ENCODE results near the gene NAA30. TPM values are rescaled to one million over a fixed set of nuclear protein-coding genes. Genes with fewer than 3 reads are reported as not detected.

Gene NAA30
- total and polyA plus RNA-seq, 2 of the 8 experiments (the other 6 are each of a cell fraction or from before 2014, with no cell fraction given) = 4.2 to 21.9 TPM

DNA sequence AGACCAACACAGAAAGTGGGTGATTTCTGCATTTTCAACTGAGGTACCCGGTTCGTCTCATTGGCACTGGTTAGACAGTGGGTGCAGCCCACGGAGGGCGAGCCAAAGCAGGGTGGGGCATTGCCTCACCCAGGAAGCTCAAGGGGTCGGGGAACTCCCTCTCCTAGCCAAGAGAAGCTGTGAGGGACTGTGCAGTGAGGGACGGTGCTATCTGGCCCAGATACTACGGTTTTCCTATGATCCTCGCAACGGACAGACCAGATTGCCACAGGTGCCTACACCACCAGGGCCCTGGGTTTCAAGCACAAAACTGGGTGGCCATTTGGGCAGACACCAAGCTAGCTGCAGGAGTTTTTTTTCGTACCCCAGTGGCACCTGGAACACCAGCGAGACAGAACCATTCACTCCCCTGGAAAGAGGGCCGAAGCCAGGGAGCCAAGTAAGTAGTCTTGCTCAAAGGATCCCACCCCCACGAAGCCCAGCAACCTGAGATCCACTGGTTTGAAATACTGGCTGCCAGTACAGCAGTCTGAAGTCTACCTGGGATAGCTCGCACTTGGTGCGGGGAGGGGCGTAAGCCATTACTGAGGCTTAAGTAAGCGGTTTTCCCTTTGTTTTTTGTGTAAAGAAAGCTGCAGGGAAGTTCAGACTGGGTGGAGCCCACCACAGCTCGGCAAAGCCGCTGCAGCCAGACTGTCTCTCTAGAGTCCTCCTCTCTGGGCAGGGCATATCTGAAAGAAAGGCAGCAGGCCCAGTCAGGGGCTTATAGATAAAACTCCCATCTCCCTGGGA is 25.5 kb upstream of the NAA30 start (continued):
- TF ChIP-seq, protein P1, sequence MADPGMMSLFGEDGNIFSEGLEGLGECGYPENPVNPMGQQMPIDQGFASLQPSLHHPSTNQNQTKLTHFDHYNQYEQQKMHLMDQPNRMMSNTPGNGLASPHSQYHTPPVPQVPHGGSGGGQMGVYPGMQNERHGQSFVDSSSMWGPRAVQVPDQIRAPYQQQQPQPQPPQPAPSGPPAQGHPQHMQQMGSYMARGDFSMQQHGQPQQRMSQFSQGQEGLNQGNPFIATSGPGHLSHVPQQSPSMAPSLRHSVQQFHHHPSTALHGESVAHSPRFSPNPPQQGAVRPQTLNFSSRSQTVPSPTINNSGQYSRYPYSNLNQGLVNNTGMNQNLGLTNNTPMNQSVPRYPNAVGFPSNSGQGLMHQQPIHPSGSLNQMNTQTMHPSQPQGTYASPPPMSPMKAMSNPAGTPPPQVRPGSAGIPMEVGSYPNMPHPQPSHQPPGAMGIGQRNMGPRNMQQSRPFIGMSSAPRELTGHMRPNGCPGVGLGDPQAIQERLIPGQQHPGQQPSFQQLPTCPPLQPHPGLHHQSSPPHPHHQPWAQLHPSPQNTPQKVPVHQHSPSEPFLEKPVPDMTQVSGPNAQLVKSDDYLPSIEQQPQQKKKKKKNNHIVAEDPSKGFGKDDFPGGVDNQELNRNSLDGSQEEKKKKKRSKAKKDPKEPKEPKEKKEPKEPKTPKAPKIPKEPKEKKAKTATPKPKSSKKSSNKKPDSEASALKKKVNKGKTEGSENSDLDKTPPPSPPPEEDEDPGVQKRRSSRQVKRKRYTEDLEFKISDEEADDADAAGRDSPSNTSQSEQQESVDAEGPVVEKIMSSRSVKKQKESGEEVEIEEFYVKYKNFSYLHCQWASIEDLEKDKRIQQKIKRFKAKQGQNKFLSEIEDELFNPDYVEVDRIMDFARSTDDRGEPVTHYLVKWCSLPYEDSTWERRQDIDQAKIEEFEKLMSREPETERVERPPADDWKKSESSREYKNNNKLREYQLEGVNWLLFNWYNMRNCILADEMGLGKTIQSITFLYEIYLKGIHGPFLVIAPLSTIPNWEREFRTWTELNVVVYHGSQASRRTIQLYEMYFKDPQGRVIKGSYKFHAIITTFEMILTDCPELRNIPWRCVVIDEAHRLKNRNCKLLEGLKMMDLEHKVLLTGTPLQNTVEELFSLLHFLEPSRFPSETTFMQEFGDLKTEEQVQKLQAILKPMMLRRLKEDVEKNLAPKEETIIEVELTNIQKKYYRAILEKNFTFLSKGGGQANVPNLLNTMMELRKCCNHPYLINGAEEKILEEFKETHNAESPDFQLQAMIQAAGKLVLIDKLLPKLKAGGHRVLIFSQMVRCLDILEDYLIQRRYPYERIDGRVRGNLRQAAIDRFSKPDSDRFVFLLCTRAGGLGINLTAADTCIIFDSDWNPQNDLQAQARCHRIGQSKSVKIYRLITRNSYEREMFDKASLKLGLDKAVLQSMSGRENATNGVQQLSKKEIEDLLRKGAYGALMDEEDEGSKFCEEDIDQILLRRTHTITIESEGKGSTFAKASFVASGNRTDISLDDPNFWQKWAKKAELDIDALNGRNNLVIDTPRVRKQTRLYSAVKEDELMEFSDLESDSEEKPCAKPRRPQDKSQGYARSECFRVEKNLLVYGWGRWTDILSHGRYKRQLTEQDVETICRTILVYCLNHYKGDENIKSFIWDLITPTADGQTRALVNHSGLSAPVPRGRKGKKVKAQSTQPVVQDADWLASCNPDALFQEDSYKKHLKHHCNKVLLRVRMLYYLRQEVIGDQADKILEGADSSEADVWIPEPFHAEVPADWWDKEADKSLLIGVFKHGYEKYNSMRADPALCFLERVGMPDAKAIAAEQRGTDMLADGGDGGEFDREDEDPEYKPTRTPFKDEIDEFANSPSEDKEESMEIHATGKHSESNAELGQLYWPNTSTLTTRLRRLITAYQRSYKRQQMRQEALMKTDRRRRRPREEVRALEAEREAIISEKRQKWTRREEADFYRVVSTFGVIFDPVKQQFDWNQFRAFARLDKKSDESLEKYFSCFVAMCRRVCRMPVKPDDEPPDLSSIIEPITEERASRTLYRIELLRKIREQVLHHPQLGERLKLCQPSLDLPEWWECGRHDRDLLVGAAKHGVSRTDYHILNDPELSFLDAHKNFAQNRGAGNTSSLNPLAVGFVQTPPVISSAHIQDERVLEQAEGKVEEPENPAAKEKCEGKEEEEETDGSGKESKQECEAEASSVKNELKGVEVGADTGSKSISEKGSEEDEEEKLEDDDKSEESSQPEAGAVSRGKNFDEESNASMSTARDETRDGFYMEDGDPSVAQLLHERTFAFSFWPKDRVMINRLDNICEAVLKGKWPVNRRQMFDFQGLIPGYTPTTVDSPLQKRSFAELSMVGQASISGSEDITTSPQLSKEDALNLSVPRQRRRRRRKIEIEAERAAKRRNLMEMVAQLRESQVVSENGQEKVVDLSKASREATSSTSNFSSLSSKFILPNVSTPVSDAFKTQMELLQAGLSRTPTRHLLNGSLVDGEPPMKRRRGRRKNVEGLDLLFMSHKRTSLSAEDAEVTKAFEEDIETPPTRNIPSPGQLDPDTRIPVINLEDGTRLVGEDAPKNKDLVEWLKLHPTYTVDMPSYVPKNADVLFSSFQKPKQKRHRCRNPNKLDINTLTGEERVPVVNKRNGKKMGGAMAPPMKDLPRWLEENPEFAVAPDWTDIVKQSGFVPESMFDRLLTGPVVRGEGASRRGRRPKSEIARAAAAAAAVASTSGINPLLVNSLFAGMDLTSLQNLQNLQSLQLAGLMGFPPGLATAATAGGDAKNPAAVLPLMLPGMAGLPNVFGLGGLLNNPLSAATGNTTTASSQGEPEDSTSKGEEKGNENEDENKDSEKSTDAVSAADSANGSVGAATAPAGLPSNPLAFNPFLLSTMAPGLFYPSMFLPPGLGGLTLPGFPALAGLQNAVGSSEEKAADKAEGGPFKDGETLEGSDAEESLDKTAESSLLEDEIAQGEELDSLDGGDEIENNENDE (IDR thresholded peaks at IDR 0.05; ENCODE audit: insufficient replicate concordance, low read length) = no peak
- TF ChIP-seq TAF7 (optimal IDR thresholded peaks at IDR 0.05; ENCODE audit: borderline replicate concordance, low read depth, low read length) (no peak), TEAD4 (IDR thresholded peaks at IDR 0.05; ENCODE audit: low read depth, low read length) (no peak), POLR2A (IDR thresholded peaks at IDR 0.05; ENCODE audit: control extremely low read depth in 1 of 2, low read depth in 2 of 2, low read length in 2 of 2) (no peak), POU5F1 (IDR thresholded peaks at IDR 0.05; ENCODE audit: low read depth, low read length) (no peak), KDM5A (IDR thresholded peaks at IDR 0.05; ENCODE audit: low read length) (no peak), RFX5 (IDR thresholded peaks at IDR 0.05; ENCODE audit: borderline replicate concordance, low read depth, low read length) (no peak), SP4 (IDR thresholded peaks at IDR 0.05; ENCODE audit: low read length) (no peak), TCF12 (IDR thresholded peaks at IDR 0.05; ENCODE audit: low read depth, low read length) (no peak), BCL11A (IDR thresholded peaks at IDR 0.05; ENCODE audit: low read depth in 2 of 2, low read length in 2 of 2) (no peak), KDM4A (IDR thresholded peaks at IDR 0.05; ENCODE audit: low read depth, low read length, severe bottlenecking) (no peak)

All from H1 (cell line).